IMR-90 (cell line): ENCODE data around the gene FAM117B. TPM values are rescaled to one million over a fixed set of nuclear protein-coding genes. Genes with fewer than 3 reads are reported as not detected.

ENCODE experiments used
- ATAC-seq: fragments of 200-7000 bp; cut with Tn5 transposase; 2 replicates; pipeline ENCODE4 v1.9.1; 2020; ENCODE audit warnings: low read depth, mild to moderate bottlenecking, moderate library complexity
- BruUV-seq: library from RNA; stranded (reverse); fragments of 400-500 nt; replicated peaks from 2 replicates; lab custom pipeline; 2021; lab: Mats Ljungman, UMichigan
- CTCF ChIA-PET: fragments of 300-600 bp; formaldehyde crosslinking; extraction: SDS; loops from one replicate; lab custom pipeline; 2021; ENCODE audit warnings: antibody characterized with exemption; lab: Yijun Ruan, JAX
- POLR2A ChIA-PET: fragments of 300-600 bp; sonication (Branson Sonifier 250); formaldehyde crosslinking; loops from one replicate; lab custom pipeline; 2022; ENCODE audit warnings: antibody characterized with exemption; ENCODE audit not compliant: unreplicated experiment; lab: Charles Lee
- DNase-seq: peaks from one replicate; pipeline ENCODE4 v3.0.0; 2013
- H2AFZ ChIP-seq: replicated peaks from 2 replicates; pipeline ENCODE3; 2013; ENCODE audit warnings: low read length, mild to moderate bottlenecking; ENCODE audit not compliant: poor library complexity
- H2AK5ac ChIP-seq: 2 replicates; pipeline ENCODE4 v1.6.1; 2013; ENCODE audit warnings: low read depth, low read length, inconsistent platforms
- H2AK9ac ChIP-seq: replicated peaks from 2 replicates; pipeline ENCODE3; 2013; ENCODE audit warnings: mild to moderate bottlenecking, low read depth, low read length, moderate library complexity; ENCODE audit not compliant: poor library complexity
- H2BK120ac ChIP-seq: 2 replicates; pipeline ENCODE4 v1.6.1; 2013; ENCODE audit warnings: low read depth, low read length, inconsistent platforms
- H2BK15ac ChIP-seq: 3 replicates; pipeline ENCODE4 v1.6.1; 2013; ENCODE audit warnings: low read depth, low read length, inconsistent platforms
- H2BK20ac ChIP-seq: 2 replicates; pipeline ENCODE4 v1.6.1; 2013; ENCODE audit warnings: low read depth, mild to moderate bottlenecking, inconsistent platforms, low read length, moderate library complexity
- H2BK5ac ChIP-seq: 2 replicates; pipeline ENCODE4 v1.6.1; 2013; ENCODE audit warnings: mild to moderate bottlenecking, low read depth, low read length, inconsistent platforms; ENCODE audit not compliant: poor library complexity, severe bottlenecking
- H3K14ac ChIP-seq: replicated peaks from 2 replicates; pipeline ENCODE4 v1.6.1; 2013; ENCODE audit warnings: low read depth, low read length, inconsistent platforms
- H3K18ac ChIP-seq: 2 replicates; pipeline ENCODE4 v1.6.1; 2013; ENCODE audit warnings: low read depth, low read length, control low read depth
- H3K23ac ChIP-seq: 2 replicates; pipeline ENCODE4 v1.6.1; 2013; ENCODE audit warnings: low read depth, low read length, inconsistent platforms
- H3K27ac ChIP-seq: 2 replicates; pipeline ENCODE4 v1.5.1; 2013; ENCODE audit warnings: mild to moderate bottlenecking, control low read depth, low read length; ENCODE audit not compliant: insufficient read depth
- H3K27me3 ChIP-seq: 2 replicates; pipeline ENCODE4 v1.6.1; 2013; ENCODE audit warnings: low read length; ENCODE audit not compliant: control insufficient read depth, insufficient read depth
- H3K36me3 ChIP-seq: 2 replicates; pipeline ENCODE4 v1.6.1; 2013; ENCODE audit warnings: low read length, mixed read lengths; ENCODE audit not compliant: control insufficient read depth, insufficient read depth
- H3K4ac ChIP-seq: 2 replicates; pipeline ENCODE4 v1.6.1; 2013; ENCODE audit warnings: low read depth, low read length, inconsistent platforms
- H3K4me1 ChIP-seq: 2 replicates; pipeline ENCODE4 v1.6.1; 2013; ENCODE audit warnings: low read length, mixed read lengths; ENCODE audit not compliant: control insufficient read depth, insufficient read depth
- H3K4me2 ChIP-seq: 2 replicates; pipeline ENCODE4 v1.6.1; 2013; ENCODE audit warnings: low read depth, mild to moderate bottlenecking, control low read depth, low read length, moderate library complexity
- H3K4me3 ChIP-seq: 2 replicates; pipeline ENCODE4 v1.5.1; 2013; ENCODE audit warnings: low read depth, mild to moderate bottlenecking, control low read depth, low read length, moderate library complexity; ENCODE audit not compliant: insufficient read depth
- H3K56ac ChIP-seq: 2 replicates; pipeline ENCODE4 v1.6.1; 2013; ENCODE audit warnings: low read length, inconsistent platforms; ENCODE audit not compliant: insufficient read depth; ENCODE audit errors: extremely low read depth
- H3K79me1 ChIP-seq, 2 experiments: 2 replicates each; pipeline ENCODE4 v1.6.1; 2013; ENCODE audit warnings: low read length in 2 of 2, inconsistent platforms in 1 of 2, low read depth in 1 of 2
- H3K9ac ChIP-seq: 2 replicates; pipeline ENCODE4 v1.6.1; 2013; ENCODE audit warnings: low read depth, low read length, control low read depth
- H3K9me1 ChIP-seq: 2 replicates; pipeline ENCODE4 v1.6.1; 2013; ENCODE audit warnings: low read length, inconsistent platforms; ENCODE audit not compliant: insufficient read depth
- H3K9me3 ChIP-seq: 2 replicates; pipeline ENCODE4 v1.6.1; 2013; ENCODE audit warnings: low read length; ENCODE audit not compliant: control insufficient read depth, insufficient read depth
- H4K20me1 ChIP-seq: 2 replicates; pipeline ENCODE4 v1.6.1; 2013; ENCODE audit warnings: low read length, inconsistent platforms; ENCODE audit not compliant: insufficient read depth
- H4K5ac ChIP-seq: 2 replicates; pipeline ENCODE4 v1.6.1; 2013; ENCODE audit warnings: mild to moderate bottlenecking, low read depth, low read length, control low read depth
- H4K8ac ChIP-seq, 2 experiments: 2 replicates each; pipeline ENCODE4 v1.6.1; 2013; ENCODE audit warnings: low read depth in 2 of 2, low read length in 2 of 2, control low read depth in 1 of 2, inconsistent platforms in 1 of 2
- H4K91ac ChIP-seq: 2 replicates; pipeline ENCODE4 v1.6.1; 2013; ENCODE audit warnings: low read depth, low read length, inconsistent platforms; ENCODE audit not compliant: insufficient read depth
- ELK1 ChIP-seq: fragments of 150-350 bp; IDR thresholded peaks from 2 replicates; pipeline ENCODE4 v1.6.1; 2016; ENCODE audit warnings: low read depth, mild to moderate bottlenecking, low read length, moderate library complexity, borderline replicate concordance
- WGBS, 2 experiments: methylation state at CpG; one replicate each; pipeline versions ENCODE4 v1.1.5 to v1.1.7; 2013; ENCODE audit warnings: missing lambda C conversion rate in 2 of 2; ENCODE audit not compliant: insufficient read length in 1 of 2; ENCODE audit errors: extremely low coverage in 2 of 2; 5-methylcytosine and 5-hydroxymethylcytosine counted together
- dilution Hi-C: fragments of 300-500 bp; cut with HindIII; formaldehyde crosslinking; loops from one replicate; pipeline ENCODE4 v1.14.3; 2018; ENCODE audit warnings: low sequenced_read_pairs; ENCODE audit not compliant: unreplicated experiment
- in situ Hi-C: fragments of 300-500 bp; cut with MboI; formaldehyde crosslinking; loops from 3 replicates; pipeline ENCODE4 v1.14.3; 2019; ENCODE audit warnings: low sequenced_read_pairs, inconsistent platforms, mixed read lengths
- intact Hi-C: fragments of 100-400 bp; cut with micrococcal nuclease; formaldehyde crosslinking; loops from 2 replicates; pipeline ENCODE4 v1.10.0; 2022
- polyA plus RNA-seq, 3 experiments: library from polyadenylated mRNA; depleted of rRNA; stranded (reverse); fragments of >200 nt; gene quantifications; 2 replicates each; pipeline ENCODE4 v1.2.3, GENCODE V29; 2012; ENCODE audit warnings: low replicate concordance in 1 of 3
- total RNA-seq: library from RNA; depleted of rRNA; stranded (reverse); fragments of >200 nt; gene quantifications from 2 replicates; pipeline ENCODE4 v1.2.3, GENCODE V29; 2012

Gene FAM117B
- total and polyA plus RNA-seq, 2 of the 4 experiments (the other 2 are of a cell fraction) = 0.54 to 0.79 TPM

- Histone ChIP-seq H2BK15ac (no peak overlapping the region), H3K9ac (no peak overlapping the region), H3K4ac (no peak overlapping the region), H3K9me3 (peaks cover 11% of the 10 kb centered on the region), H3K36me3 (0 out of 2 replicates have a peak, but pooled peaks cover 1% of the 10 kb centered on the region), H3K4me2 (no peak overlapping the region), H3K23ac (no peak overlapping the region), H2BK120ac (no peak overlapping the region), H3K79me1 (no peaks in the 10 kb centered on the region; a peak in 1 of 4 replicates), H3K14ac (no peak overlapping the region), H2AK5ac (no peak overlapping the region), H3K4me3 (no peak overlapping the region), H4K91ac (no peak overlapping the region), H2AFZ (no peak overlapping the region), H2BK5ac (no peak overlapping the region), H2AK9ac (no peak overlapping the region), H3K27me3 (no peaks in the 10 kb centered on the region), H3K4me1 (no peaks in the 10 kb centered on the region), H3K18ac (no peak overlapping the region), H3K27ac (no peak overlapping the region), H4K8ac (no peak overlapping the region), H4K20me1 (no peaks in the 10 kb centered on the region), H3K56ac (no peak overlapping the region), H4K5ac (no peak overlapping the region), H2BK20ac (no peak overlapping the region), H3K9me1 (no peaks in the 10 kb centered on the region; the same call in 1 of the 2 replicates)
- in situ Hi-C loops = no loop called here
- no peak for TF ChIP-seq ELK1
- intact Hi-C loops = no loop called here
- no TSS peak for BruUV-seq
- dilution Hi-C loops = no loop called here
- CTCF ChIA-PET = no interaction called here
- DNase-seq = peak; percentile 4
- 100% methylated on average over 1 of the region's 5 CpGs; no CpG with 5 or more reads in 1 of the 2 experiments for WGBS, 2 experiments
- POLR2A ChIA-PET = no interaction called here
- no peak for ATAC-seq
Observed at GRCh38 chr2:202716114-202716718, 81.4 kb downstream of the FAM117B start.
